Thyroid gland (tissue), 4 donors: ENCODE data around the gene HAND1.

Experiments
- POLR2A ChIP-seq, 2 donors: fragments of 450-650 bp; IDR thresholded peaks; one replicate each; pipeline ENCODE4 v1.6.1; 2017; ENCODE audit warnings: antibody characterized with exemption in 2 of 2, mild to moderate bottlenecking in 2 of 2, moderate library complexity in 1 of 2
- TF ChIP-seq, protein P1 (sequence below), 6 experiments: fragments of 200-600 bp in 3 of 6; fragments of 450-650 bp in 3 of 6; sonication (generic) in 3 of 6; IDR thresholded peaks; one replicate each; pipeline ENCODE4 v1.5.1; 2016 to 2019; ENCODE audit warnings: antibody characterized with exemption in 6 of 6, mild to moderate bottlenecking in 2 of 6, inconsistent platforms in 1 of 6, moderate library complexity in 1 of 6

DNA sequence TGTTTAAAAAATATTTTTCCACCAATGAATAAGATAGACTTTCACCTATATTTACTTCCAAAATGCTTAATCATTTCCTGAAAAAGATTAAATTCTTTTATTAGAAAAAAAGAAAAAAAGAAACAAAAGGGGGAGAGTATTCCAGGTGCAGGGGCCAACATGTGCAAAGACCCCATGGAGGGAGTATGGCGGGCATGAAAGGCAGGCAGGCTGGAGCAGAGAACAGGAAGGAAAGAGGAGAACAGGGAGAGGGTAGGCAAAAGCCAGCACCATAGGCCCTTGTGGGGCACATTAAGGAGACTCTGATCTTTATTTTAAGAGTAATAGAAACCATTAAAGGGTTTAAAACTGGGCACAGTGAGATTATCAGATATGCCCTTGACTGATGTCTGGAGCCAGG is 48.7 kb downstream of the HAND1 start:
- TF ChIP-seq, protein P1, sequence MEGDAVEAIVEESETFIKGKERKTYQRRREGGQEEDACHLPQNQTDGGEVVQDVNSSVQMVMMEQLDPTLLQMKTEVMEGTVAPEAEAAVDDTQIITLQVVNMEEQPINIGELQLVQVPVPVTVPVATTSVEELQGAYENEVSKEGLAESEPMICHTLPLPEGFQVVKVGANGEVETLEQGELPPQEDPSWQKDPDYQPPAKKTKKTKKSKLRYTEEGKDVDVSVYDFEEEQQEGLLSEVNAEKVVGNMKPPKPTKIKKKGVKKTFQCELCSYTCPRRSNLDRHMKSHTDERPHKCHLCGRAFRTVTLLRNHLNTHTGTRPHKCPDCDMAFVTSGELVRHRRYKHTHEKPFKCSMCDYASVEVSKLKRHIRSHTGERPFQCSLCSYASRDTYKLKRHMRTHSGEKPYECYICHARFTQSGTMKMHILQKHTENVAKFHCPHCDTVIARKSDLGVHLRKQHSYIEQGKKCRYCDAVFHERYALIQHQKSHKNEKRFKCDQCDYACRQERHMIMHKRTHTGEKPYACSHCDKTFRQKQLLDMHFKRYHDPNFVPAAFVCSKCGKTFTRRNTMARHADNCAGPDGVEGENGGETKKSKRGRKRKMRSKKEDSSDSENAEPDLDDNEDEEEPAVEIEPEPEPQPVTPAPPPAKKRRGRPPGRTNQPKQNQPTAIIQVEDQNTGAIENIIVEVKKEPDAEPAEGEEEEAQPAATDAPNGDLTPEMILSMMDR (IDR thresholded peaks at IDR 0.05): no peak
- no peak for TF ChIP-seq POLR2A (IDR thresholded peaks at IDR 0.05)
